NCI-H128 (cell line): ENCODE measurements around the gene PMEPA1.

Experiments used
- DNase-seq: peaks from one replicate; lab custom pipeline; 2025; ENCODE audit not compliant: unreplicated experiment; lab: John Stamatoyannopoulos, UW

PMEPA1 gene

GRCh38 chr20:57679113-57679512 lies 30.7 kb downstream of the PMEPA1 start:
- no peak for DNase-seq

GRCh38 chr20:57678340-57678739 lies 31.5 kb downstream of the PMEPA1 start:
- DNase-seq: no peak

- DNase-seq: no peak
Observed at GRCh38 chr20:57677584-57677982, 32.2 kb downstream of the PMEPA1 start.

- DNase-seq: no peak
Observed at GRCh38 chr20:57676589-57677583, 32.9 kb downstream of the PMEPA1 start.

GRCh38 chr20:57675773-57676172 lies 34.0 kb downstream of the PMEPA1 start:
- DNase-seq: no peak

GRCh38 chr20:57672953-57673575 lies 36.8 kb downstream of the PMEPA1 start:
- no peak for DNase-seq

- DNase-seq: peak; percentile 82
Observed at GRCh38 chr20:57672164-57672563, 37.7 kb downstream of the PMEPA1 start.

GRCh38 chr20:57671662-57672061 lies 38.2 kb downstream of the PMEPA1 start:
- DNase-seq: no peak

GRCh38 chr20:57671072-57671391 lies 38.8 kb downstream of the PMEPA1 start:
- DNase-seq: no peak

- no peak for DNase-seq
Observed at GRCh38 chr20:57670288-57671071, 39.3 kb downstream of the PMEPA1 start.

- no peak for DNase-seq
Observed at GRCh38 chr20:57669632-57670031, 40.2 kb downstream of the PMEPA1 start.

- DNase-seq: no peak
Observed at GRCh38 chr20:57667924-57668782, 41.7 kb downstream of the PMEPA1 start.

- no peak for DNase-seq
Observed at GRCh38 chr20:57667388-57667787, 42.4 kb downstream of the PMEPA1 start.

GRCh38 chr20:57666834-57667157 lies 43.0 kb downstream of the PMEPA1 start:
- no peak for DNase-seq

- no peak for DNase-seq
Observed at GRCh38 chr20:57666106-57666833, 43.5 kb downstream of the PMEPA1 start.

GRCh38 chr20:57665589-57665971 lies 44.2 kb downstream of the PMEPA1 start:
- DNase-seq: no peak

GRCh38 chr20:57664924-57665588 lies 44.8 kb downstream of the PMEPA1 start:
- no peak for DNase-seq

- DNase-seq: no peak
Observed at GRCh38 chr20:57664476-57664875, 45.3 kb downstream of the PMEPA1 start.

- DNase-seq: no peak
Observed at GRCh38 chr20:57663681-57664451, 45.9 kb downstream of the PMEPA1 start.
